HG03565 (cell line): ENCODE measurements around the gene BYSL.
A peak's percentile ranks its signal among the peaks of the same experiment; 100 is the strongest.

Experiments used
- ATAC-seq: cut with Tn5 transposase; IDR thresholded peaks from one replicate; pipeline ENCODE4 v1.9.1; 2021; ENCODE audit warnings: mild to moderate bottlenecking, moderate library complexity; ENCODE audit not compliant: unreplicated experiment

BYSL gene, protein sequence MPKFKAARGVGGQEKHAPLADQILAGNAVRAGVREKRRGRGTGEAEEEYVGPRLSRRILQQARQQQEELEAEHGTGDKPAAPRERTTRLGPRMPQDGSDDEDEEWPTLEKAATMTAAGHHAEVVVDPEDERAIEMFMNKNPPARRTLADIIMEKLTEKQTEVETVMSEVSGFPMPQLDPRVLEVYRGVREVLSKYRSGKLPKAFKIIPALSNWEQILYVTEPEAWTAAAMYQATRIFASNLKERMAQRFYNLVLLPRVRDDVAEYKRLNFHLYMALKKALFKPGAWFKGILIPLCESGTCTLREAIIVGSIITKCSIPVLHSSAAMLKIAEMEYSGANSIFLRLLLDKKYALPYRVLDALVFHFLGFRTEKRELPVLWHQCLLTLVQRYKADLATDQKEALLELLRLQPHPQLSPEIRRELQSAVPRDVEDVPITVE

DNA sequence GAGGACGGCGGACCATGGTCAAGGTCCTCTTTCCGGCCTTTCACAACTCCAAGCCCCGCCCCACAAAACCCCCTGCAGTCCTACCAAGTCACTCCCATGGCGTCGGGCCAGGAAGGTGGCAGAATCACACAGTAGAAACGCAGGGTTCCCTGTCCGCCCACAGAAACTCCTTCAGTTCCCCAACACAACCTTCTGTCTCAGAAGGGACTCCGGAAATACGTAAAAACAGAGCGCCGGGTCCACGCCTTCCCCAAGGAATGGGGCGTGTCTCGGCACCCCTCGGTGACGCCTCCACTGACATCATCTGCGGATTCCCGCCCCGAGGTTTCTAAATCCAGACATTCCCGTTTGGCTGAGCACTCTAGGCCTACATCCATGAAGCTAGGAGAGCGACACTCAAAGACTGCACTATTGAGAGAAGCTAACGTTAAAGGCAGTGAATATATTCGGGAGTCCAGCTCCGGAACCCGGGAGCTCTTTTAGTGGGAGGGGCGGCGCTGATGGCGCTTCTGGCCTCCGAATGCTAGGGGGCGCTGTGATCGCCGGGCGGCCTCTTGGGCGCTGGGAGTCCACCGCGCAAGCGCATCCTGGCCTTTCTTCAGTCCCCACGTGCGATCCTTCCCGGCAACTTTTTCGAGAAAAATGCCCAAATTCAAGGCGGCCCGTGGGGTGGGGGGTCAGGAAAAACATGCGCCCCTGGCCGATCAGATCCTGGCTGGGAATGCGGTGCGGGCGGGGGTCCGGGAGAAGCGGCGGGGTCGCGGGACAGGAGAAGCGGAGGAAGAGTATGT lies at the start of gene BYSL, which contains the start of gene MED20:
Gene BYSL (plus strand): TSS at position 579 of the 791 bp plus-strand sequence. CDS start 64 bp downstream, at position 643.
Gene MED20 (minus strand): TSS at position 219 of the 791 bp plus-strand sequence. CDS start 121 bp downstream, at position 98.
- peak; percentile 82 for ATAC-seq

DNA sequence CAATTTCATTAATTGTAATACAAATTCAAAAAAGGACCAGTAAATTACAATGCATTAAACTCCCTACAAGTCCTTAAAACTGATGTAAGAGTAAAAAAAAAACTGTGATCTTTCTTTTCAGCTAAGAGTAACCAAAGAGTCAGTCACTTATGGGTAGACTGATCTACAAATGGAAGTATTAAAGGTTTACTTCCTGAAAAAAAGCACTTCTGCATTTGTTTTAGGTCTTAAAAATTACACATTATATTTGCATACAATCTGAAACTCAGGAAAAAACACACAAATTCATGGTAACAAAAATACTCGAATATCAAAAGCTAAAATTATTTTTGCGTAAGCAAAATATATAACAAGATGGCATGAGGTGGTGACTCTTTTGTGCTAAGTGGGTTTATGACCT lies 49.6 kb upstream of the BYSL start:
- ATAC-seq = no peak

DNA sequence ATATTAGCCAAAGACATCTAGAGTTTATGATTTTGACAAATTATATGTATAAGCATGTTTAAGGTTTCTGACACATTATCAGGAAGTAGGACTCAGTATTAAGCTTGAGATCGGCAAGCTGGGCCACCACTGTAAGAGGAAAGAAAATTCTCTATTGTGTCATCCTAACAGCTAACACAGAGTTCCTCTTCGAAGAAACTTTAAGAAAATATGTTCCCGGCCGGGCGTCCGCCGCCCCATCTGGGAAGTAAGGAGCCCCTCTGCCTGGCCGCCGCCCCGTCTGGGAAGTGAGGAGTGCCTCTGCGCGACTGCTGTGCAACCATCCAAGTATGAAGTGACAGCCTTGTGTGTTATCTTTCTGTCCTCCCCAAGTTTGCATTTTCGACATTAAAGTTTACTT lies 49.2 kb upstream of the BYSL start:
- no peak for ATAC-seq

DNA sequence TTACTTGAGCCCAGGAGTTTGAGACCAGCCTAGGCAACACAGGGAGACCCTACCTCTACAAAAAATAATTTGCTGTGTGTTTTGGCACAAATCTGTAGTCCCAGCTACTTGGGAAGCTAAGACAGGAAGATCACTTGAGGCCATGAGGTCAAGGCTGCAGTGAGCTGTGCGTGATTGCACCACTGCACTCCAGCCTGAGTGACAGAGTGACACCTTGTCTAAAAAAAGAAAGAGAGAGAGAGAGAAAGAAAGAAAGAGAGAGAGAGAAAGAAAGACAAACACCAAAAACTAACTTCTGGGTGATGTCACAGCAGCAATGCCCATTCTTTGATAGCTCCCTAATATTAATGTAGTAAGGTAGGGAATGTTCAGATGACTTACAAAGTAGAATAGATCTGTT lies 46.6 kb upstream of the BYSL start:
- no peak for ATAC-seq

DNA sequence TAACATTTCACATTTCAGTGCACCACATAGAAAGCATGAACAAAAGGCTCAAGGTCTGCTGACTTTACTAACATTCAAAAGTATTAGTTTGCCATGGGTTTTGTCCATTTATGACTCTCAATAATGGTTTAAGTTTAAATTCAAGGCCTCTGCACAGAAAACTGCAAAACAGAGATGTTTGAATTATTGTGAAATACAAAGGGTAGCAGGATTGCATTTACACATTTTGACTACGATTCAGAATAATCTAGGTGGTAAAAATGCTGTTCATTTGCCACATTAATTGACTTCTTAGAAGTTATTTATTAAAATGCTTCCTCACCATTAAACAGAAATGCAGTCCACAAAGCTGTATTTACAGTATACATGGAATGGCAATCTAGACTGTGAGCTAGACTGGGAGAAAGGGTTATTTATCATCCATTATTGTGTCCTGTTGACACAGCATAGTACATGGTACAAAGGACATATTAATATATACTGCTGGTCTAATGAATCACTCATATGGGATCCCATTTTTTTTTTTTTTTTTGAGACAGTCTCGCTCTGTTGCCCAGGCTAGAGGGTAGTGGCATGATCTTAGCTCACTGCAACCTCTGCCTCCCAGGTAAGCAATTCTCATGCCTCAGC lies 44.1 kb upstream of the BYSL start:
- ATAC-seq = no peak

DNA sequence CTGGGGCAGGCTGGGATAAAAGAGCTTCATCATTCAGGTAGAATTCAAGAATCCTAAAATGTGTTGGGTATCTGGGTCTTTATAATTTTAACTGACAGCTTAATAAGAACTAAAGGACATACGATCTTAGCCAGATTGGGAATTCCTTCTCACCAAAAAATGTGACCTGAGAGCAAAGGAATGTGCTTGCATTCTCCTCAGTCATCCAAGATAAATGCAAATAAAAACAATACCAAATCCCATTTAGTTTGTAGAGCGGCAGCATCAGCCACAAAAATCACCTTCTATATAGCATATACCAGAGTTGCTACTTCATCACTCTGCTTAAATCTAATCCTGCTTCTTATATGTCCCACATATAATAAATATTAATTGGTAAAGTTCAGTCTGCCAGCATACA lies 43.1 kb upstream of the BYSL start:
- no peak for ATAC-seq

DNA sequence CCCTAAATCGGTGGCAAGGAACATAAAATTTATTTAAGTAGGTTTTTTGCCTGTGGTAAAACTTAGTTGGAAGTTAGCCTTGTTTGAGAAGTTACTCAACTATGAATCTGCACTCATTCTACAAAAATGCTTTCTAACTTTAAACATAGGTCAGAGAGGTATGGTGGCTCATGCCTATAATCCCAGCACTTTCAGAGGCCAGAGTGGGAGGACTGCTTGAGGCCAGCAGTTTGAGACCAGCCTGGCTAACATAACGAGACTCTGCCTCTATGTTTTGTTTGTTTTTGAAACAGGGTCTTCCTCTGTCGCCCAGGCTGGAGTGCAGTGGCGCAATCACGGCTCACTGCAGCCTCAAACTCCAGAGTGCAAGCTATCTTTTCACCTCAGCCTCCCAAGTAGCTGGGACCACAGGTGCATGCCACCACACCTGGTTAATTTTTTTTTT lies 42.3 kb upstream of the BYSL start:
- ATAC-seq = no peak

DNA sequence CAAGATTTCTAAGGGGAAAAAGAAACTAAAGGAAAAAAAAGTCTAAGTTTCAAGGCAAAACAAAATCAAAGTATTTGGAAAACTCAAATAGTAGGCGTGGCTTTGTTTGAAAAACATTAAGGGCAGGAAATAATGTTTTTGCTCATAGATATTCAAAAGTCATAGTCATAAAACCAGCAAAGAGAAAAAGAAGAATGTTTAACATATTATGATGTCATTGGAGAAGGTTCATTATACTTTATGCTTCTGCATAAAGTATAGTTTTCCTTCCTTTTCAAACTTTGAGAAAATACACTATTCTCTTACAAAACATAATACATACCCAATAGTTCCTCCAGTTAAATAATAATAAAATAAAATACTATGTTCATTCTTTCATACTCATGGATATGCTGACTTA lies 39.8 kb upstream of the BYSL start:
- no peak for ATAC-seq

DNA sequence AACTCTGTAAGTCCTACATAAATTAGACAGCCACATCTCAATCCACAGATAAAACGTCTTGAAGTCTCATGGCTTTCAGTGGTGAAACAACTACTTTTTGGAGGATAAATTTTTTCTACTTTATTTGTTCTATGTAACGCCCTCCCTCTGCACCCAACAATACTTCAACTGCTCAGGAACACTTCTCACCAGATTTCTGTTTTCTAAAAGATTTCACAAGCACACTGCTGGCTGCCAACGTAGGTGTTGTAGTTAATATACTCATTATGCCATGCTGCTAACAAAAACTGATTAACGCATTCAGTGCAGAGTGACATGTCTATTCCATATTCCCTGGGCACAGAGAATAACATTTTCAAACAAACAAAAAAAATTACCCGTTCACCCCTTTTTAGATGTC lies 36.3 kb upstream of the BYSL start:
- no peak for ATAC-seq

DNA sequence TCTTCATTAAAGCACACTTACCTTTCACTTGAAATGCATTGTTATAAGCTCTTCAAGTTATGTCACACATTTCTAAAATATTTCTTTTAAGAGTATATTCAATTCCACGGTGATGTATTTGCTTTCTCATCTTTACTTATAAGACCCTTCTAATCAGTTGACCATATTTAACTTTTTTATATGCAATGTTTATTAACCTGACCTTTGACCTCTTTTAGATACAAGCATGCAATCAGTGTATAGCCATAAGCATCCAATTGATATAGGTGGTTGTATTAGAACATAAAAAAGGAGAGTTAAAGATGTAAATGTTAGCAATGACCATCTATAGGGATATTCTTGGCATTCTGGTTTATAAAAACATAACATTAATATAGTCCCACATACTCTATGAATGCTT lies 35.4 kb upstream of the BYSL start:
- ATAC-seq = no peak

DNA sequence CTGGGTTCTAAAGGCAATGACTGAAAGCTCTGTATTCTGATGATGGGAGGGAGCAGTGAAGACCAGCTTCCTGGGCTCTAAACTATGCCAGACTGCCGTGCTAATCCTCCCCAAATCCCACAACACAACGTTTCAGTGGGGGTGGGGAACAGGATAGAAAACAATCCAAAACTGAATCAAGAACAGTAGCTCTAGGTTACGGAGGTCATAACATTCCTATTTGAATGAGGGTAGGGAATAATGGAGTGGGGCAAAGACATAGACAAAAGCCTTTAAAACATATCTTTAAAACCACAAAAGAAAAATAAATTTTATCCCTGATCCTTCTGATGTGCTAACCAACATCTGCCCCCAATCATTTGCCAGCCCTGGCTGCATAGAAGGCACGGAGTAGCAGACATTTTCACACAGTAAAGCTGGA lies 34.0 kb upstream of the BYSL start:
- no peak for ATAC-seq

DNA sequence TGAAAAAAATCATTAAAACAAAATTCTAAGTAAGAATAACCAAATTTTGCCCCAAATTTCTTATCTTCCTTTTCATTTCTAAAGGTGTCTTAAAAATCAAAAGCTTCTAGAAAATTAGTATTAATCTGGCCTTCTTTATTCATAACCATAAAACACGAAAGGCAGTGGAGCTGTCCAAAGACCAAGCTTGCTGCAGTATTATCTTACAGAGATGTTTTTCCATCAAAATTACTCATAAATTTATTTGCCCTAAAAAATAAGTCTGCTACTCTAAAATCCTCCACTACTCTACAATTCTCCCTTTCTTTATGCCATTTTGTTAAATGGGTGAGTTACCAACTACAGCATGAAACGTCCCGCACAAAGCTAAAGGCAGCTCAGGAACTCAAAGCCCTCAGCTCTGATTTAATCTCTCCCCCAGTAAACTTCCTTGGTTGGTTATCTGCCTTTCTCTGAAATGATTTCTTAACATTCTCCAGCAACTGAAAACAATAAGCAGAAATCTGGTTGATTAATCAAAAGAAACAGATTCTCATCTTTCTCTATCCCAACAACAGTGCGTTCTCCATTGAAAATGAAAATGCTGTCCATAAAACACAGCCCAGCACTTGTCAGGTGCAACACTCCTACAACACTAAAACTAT lies 28.3 kb upstream of the BYSL start:
- no peak for ATAC-seq

DNA sequence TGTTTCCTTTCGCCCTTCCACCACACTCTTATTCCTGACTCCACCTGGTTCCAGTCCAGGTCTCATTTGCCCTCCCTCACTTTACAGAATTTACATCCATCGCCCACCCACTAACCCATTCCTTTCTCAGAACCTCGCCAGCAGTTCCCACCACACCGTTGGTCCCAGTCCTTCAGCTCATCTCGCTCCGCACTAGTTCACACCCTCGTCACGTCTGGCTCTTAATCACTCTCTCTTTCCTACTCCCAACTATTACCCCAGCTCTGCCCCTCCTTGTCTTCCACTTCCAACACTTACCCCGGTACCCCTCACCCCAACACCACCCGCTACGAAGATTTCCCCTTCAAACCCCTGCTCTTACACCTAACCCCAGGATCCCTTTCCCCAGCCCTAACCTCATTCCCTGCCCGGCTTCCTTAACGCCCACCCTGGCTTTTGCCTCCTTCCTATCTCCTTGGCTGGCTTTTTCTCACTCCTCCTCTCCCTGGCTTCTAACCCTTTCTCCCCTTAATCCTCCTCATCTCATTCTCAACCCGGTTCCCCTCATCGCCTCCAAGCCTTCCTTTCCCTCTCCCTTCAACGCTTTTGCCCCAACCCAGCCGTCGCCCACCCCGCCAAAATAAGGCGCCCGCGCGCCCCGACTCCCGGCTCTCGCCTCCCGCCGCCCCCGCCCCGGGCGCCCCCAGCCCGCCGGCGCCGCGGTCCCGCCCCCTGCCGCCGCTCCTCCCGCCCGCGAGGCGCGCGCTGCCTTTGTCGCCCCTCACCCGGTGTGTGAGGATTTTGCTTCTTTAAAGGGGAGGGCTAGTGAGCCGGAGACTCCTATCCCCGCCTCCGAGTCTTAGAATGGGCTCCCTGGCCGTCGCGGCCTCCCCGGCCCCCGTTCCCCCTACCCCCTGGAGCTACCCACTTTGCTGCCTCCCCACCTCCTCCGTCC lies 26.7 kb upstream of the BYSL start:
- ATAC-seq = peak; percentile 10

DNA sequence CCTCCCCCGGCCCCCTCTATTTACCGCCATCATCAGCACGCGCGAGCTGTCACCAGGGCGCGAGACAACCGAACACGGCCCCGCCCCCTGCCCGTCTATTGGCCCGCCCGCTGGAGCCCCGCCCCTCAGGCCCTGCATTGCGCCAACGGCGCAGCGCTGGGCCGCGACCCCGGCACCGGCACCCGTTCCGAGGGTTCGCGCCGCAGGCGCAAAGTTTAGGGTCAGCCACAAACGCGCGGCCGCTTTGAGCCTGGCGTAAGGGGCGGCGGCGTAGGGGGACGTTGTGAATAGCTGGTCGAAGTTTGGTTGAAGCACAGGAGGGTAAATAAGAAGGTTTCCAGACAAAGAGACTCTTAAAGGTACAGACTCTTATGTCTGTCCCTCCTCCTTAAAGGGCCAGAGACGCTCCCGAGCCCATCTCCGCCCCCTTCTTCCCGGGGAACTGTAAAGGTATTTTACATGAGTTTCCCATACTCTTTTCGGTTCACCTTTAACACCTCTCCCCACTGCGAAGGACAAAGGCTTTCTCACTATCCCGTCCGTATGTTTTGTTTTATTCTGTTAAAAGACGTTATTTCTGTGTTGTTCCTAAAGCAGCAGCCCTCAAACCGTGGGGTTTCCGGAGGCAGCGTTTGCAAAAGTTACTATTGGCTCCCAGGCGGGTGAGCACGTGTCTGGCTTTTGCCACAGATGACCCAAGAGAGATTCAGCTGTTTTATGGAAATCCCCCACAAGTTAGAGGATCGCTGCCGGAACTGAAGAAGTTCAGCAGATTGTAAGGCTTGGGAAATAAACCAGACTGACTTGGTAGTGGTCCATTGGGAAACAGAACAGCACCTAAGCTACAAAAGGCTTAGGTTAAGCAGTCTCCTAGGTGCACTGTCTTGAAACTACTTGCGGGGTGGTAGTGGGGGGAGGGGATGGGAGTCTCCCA lies 25.7 kb upstream of the BYSL start, which contains the start of gene USP49:
Gene USP49 (minus strand): TSS at position 76 of the 934 bp plus-strand sequence. CDS start 88,392 bp downstream, outside the sequence.
- peak; percentile 55 for ATAC-seq

DNA sequence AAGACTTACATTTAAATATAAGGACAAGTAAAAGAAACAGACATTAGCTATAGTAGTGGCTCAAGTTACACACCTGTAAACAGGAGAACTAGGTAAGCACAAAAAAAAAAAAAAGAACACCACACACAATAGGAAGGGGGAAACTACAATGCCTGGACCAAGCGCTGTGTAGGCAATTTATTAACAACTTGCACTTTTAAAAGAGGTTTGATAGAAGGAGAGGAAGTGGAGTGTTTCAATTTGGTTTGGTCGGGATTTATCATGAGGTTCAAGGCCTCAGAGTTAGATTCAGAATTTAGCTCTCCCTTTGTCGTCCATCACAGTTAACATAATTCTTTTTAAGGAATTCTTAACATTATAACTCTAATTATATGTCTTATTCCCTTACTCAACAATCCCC lies 25.0 kb upstream of the BYSL start:
- ATAC-seq = no peak

DNA sequence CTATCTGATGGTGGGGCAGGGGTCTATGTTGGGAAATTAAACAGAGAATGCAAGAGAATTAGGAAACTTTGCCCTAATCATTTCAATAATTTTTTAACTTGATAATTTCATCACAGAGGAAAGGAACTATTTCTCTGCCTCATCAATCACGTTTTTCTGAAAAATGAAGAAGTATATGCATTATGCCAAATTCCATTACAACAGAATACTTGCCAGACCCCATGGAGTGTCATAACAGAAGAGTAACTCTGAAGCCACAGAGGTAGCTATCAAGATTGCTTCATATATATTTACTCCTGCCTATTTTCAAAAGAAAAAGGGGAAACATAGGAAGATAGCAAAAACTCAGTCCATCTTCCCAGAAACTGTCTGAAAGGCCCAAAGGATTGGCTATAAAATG lies 20.4 kb upstream of the BYSL start:
- no peak for ATAC-seq

DNA sequence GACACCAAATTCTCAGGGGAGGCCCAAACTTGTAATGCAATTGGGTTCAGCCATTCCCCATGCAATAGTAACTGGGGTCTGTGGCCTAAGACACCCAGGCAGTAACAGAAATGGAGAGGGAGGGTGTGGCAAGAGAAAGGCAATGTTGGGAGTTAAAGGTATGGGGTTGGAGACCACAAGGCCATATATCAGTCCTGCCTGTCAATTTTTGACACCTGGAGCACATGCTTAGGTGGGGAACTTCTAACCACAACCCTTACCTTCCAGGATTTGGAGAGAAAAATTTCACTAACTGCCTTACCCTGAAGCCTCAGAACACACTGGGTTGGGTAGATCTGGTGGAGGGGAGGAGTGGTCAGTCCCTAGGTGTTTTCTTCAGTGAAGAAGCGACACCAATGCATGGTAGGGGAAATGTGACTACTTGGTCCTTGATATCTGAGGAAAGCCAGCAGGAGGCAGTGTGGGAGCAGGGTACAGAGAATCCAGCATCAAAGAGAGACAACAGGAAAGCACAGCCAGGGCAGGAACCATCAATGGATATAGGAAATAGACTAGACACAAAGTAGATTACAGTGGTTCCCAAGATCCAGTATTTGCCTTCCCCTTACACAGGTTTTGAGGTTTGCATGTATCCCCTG lies 19.3 kb upstream of the BYSL start:
- ATAC-seq = no peak

DNA sequence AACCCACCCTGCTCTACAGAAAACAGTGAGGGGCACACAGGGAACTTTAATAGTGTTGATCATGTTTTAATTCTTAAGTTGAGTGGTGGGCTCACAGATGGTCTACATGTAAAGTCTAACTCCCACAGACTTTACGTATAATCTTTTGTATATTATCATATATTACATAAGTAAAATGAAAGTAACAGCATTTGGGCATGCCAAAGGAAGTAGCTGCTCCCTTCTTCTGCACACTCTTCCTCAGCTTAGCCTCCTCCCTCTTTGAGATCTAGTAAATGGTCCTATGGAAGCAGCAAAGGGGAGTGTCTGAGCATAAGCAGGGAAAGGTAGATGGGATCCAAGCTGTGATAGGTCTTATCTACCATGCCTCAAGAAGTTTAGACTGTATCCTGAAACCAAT lies 11.6 kb upstream of the BYSL start:
- ATAC-seq = no peak
